Fibroblast of the aortic adventitia (primary cell): ENCODE data around the gene THSD7A. TPM values are rescaled to one million over a fixed set of nuclear protein-coding genes. Genes with fewer than 3 reads are reported as not detected.

Experiments used
- DNase-seq: peaks from one replicate; pipeline ENCODE4 v3.0.0-alpha.2; 2010; ENCODE audit warnings: low read depth
- H3K4me3 ChIP-seq: 2 replicates; pipeline ENCODE4 v1.5.1; 2011; ENCODE audit warnings: low read depth, mild to moderate bottlenecking, control low read depth, low read length, moderate library complexity
- total RNA-seq: library from RNA; depleted of rRNA; stranded (reverse); fragments of >200 nt; gene quantifications from 2 replicates; pipeline ENCODE4 v1.2.3, GENCODE V29; 2012; ENCODE audit warnings: low replicate concordance
- TF ChIP-seq, protein P1 (sequence below): IDR thresholded peaks from 2 replicates; pipeline ENCODE4 v1.5.1; 2011; ENCODE audit warnings: mild to moderate bottlenecking, low read length, control low read depth, inconsistent platforms; ENCODE audit not compliant: insufficient read depth

Gene THSD7A
- total RNA-seq, 1 donor = 2.5 TPM

- TF ChIP-seq, protein P1, sequence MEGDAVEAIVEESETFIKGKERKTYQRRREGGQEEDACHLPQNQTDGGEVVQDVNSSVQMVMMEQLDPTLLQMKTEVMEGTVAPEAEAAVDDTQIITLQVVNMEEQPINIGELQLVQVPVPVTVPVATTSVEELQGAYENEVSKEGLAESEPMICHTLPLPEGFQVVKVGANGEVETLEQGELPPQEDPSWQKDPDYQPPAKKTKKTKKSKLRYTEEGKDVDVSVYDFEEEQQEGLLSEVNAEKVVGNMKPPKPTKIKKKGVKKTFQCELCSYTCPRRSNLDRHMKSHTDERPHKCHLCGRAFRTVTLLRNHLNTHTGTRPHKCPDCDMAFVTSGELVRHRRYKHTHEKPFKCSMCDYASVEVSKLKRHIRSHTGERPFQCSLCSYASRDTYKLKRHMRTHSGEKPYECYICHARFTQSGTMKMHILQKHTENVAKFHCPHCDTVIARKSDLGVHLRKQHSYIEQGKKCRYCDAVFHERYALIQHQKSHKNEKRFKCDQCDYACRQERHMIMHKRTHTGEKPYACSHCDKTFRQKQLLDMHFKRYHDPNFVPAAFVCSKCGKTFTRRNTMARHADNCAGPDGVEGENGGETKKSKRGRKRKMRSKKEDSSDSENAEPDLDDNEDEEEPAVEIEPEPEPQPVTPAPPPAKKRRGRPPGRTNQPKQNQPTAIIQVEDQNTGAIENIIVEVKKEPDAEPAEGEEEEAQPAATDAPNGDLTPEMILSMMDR = no peak
- no peak for DNase-seq
- no peak overlapping the region for H3K4me3 ChIP-seq
These were observed 346.4 kb downstream of the THSD7A start for GRCh38 chr7:11485636-11486035.

DNA sequence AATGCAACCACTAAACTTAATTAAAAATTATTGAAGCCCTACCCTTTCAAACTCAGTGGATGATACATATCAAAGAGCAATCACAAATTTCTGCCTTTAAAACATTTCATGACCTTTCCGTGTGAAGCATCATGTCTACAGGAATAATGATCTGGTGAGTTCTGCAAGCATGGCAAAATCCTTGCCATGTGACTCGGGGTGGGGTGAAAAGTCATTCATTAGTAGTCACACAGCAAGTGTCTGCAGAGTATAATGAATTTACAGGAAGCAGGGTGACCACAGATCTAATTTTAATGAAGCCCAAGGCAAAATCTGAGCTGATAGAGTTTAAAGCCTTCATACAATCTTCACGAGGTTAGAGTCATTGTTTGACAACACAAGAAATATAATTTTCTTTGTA lies 351.9 kb downstream of the THSD7A start:
- H3K4me3 ChIP-seq = no peak overlapping the region
- DNase-seq = no peak
- TF ChIP-seq, protein P1 = no peak

DNA sequence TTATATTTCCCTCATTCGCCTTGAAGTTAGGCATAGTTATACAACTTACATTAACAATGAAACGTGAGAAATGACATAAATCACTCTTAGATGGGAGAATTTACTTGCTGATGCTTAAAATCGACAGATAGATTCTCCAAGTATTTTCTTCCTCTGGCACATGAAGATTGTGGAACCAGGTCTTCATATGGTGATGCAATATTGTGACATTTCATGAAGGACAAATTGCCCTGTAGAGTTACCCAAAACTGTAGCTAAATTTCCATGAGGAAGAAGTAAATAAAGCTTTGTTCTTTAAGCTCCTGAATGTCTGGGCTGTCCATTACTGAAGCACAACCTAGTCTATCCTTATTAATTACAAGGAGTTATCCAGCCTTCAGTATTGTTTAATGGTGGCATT lies 353.1 kb downstream of the THSD7A start:
- DNase-seq = no peak
- no peak overlapping the region for H3K4me3 ChIP-seq
- TF ChIP-seq, protein P1 = no peak

DNA sequence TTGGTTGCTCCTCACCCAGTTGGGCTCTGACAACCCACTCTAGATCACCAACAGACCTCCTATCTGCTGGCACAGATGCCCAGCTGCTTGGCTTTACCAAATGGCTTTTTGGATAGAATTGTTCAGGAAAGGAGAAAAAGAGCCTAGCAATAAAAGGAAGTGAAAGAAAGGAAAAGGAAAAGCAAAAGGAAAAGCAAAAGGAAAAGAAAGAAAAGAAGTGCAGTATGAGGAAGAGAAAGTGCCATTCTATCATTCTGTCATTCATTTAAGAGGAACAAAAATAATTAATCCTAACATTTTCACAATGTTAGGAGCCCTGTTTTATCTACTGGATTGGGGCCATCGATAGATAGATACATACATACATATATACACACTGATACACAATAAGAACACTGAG lies 353.6 kb downstream of the THSD7A start:
- no peak overlapping the region for H3K4me3 ChIP-seq

DNA sequence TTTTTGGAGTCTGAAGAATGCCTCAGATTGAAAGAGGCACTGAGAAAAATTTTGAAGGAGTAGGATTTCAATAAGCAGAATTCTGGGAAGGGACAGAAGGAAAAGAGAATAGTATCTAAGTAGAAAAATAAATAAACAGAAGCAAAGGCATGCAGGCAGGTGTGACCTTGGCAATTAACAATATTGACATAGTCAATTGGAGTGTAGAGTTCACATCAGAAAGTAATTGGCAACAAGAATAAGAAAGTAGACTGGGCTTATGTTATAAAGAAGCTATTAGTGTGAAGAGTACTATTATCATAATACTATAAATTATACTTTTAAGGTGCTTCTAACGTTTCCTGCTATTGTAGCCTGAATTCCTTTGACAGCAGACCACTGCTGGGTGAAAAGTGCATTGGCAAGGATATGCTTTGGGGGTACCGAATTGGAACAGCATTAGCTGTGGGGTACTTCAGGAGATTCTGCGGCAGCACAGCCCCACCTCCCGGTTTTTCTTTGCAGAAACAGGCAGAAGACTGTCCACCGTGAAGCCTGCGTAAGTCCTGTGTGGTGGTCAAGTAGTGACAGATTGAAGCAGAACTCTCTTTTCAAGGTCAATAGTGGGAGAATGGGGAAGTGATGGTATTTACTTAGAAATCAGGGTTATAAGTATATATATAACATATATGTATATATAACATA lies 357.0 kb downstream of the THSD7A start:
- DNase-seq = no peak
- TF ChIP-seq, protein P1 = no peak
- H3K4me3 ChIP-seq = no peak overlapping the region

More for the DNA sequence above, 353.6 kb downstream of the THSD7A start:
- TF ChIP-seq, protein P1 = no peak
- DNase-seq = no peak

DNA sequence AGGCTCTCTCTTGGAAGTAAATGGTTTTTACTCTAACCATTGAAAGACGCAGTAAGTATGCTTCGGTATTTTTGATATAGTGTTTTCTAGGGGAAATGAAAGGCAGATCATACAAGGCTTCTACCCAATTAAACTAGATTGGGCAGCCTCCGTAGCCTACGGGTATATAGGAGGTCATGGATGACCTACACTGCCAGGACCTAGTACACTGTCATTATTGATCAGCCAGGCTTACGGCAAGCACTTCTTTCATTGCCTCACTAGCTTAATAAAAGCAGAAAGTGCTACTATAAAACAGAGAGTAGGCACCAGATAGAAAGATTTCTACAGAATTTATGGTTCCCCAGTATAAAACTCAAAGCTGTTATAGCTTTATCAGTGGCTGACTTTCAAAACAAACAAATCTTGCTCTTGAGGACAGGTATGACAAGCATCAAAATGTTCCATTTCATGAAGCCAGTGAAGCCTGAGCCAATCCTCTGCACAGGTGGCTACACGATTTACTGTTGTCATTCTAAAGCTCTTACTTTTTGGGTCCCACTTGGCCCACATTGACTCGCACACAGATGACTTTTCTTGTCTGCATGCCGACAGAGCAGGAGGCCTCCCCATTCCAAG lies 358.1 kb downstream of the THSD7A start:
- no peak for DNase-seq
- no peak overlapping the region for H3K4me3 ChIP-seq
- TF ChIP-seq, protein P1 = no peak

GRCh38 chr7:11473220-11473619 lies 358.8 kb downstream of the THSD7A start:
- no peak overlapping the region for H3K4me3 ChIP-seq
- TF ChIP-seq, protein P1 = no peak
- DNase-seq = no peak
